LNCaP clone FGC (cell line): ENCODE measurements around the gene UTP4.

ENCODE experiments used
- DNase-seq: peaks from one replicate; pipeline ENCODE4 v3.0.0-alpha.2; 2011; ENCODE audit warnings: low read depth
- H3K4me3 ChIP-seq: 2 replicates; pipeline ENCODE4 v1.5.1; 2011; ENCODE audit warnings: mild to moderate bottlenecking, low read depth, low read length, control low read depth
- TF ChIP-seq, protein P1 (sequence below): IDR thresholded peaks from 2 replicates; pipeline ENCODE4 v1.5.1; 2012; ENCODE audit warnings: mild to moderate bottlenecking; ENCODE audit not compliant: control insufficient read depth, insufficient read depth; ENCODE audit errors: extremely low read depth

The UTP4 gene

DNA sequence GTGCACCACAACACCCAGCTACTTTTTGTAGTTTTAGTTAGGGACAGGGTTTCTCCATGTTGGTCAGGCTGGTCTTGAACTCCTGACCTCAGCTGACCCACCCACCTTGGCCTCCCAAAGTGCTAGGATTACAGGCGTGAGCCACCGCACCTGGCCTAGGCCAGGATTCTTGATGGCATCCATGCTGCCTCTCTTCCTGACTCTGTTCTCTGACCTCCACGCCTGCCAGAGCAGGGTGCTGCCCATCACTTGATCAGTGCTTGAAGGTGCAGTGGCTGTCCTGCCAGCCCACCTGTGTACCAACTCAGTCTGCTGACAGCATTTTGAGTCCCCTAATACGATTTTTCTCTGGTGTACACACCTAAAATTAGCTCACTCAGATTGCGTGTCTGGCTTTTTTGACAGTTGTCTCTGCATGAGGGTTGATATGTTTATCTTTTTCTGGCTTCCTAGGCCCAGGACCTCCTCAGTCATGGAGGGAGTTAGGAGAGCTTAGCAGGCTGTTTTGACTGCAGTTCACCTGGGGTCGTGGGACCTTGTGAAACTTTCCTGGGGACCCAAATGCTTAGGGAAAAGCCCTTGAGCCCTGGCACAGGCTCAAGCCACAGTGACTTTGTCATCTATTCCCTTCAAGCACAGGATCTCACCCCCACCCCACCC, 21.1 kb upstream of the UTP4 start:
- DNase-seq, result no peak
- TF ChIP-seq, protein P1, sequence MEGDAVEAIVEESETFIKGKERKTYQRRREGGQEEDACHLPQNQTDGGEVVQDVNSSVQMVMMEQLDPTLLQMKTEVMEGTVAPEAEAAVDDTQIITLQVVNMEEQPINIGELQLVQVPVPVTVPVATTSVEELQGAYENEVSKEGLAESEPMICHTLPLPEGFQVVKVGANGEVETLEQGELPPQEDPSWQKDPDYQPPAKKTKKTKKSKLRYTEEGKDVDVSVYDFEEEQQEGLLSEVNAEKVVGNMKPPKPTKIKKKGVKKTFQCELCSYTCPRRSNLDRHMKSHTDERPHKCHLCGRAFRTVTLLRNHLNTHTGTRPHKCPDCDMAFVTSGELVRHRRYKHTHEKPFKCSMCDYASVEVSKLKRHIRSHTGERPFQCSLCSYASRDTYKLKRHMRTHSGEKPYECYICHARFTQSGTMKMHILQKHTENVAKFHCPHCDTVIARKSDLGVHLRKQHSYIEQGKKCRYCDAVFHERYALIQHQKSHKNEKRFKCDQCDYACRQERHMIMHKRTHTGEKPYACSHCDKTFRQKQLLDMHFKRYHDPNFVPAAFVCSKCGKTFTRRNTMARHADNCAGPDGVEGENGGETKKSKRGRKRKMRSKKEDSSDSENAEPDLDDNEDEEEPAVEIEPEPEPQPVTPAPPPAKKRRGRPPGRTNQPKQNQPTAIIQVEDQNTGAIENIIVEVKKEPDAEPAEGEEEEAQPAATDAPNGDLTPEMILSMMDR, result no peak
- H3K4me3 ChIP-seq, result no peak overlapping the region

DNA sequence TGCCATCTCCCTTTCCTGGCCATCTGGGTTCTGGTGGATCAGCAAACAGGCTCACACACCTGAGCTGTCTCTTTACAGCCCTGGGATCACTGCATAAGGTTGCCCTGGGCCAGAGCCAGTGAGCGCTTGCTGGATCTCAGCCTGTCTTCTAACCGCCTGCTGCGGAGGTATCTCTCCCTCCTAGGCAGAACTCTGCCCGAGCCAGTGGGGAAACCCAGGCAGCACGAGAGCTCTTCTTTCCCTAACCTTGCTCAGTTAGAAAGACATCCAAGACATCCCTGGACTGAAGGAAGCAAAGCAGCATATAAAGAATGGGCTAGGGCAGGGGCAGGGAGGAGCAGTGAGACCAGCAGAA, 20.6 kb upstream of the UTP4 start:
- no peak overlapping the region for H3K4me3 ChIP-seq
- TF ChIP-seq, protein P1, result no peak
- DNase-seq, result no peak

DNA sequence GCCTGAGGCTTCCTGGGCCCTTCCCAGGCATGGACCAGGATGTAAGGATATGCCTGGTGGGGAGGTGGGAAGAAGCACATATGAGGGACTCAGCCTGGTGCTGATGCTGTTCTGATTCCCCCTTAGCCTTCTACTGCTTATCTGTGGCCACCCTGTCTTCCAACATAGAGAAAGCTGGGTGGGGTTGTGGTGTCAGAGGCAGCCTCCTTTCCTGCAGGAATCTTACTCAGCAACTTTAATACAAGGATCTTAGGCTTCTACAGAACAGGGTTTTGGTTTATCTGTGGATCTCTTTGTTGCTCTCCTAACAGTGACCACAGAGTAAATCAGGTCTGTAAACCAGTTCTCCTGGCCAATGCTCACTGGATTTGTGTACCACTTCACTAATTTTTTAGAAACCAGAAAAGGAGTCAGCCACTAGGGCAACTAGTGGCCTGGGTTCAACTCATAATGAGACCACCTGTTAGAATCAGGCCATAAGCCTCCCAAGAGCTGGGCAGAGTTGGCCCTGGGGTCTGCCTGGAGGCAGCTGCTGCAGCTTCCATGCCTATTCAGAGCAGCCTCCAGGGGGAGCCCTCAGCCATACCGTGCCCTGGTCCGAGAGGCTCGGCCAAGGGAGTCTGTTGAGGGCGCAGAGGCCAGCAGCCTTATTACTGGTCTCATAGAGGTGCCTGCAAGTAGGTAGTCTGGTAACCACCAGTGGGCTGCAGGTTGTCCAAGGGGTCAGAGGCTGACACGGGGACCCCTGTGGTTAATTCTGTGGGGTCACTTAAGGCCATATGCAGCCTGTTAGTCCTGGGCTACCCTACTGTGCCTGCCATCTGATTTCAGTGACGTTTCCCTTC, 19.9 kb upstream of the UTP4 start:
- no peak for DNase-seq
- TF ChIP-seq, protein P1, result peak; percentile 78
- H3K4me3 ChIP-seq, result no peak overlapping the region

DNA sequence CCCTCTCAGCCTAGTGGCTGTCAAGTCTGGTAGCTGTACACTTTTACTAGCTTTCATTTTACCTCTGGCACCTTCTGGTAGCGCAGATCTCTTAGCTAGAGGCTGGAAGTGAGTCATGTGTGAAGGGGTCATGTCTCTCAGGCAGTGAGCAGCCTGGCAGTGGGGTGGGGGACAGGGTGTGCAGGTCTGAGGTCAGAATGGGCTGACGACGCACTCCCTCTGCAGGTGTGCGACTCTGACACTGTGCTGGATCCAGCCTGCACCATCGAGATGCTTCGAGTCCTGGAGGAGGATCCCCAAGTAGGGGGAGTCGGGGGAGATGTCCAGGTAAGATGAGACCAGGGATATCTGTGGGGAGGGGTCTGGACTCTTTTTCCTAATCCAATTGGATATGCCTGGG, 19.2 kb upstream of the UTP4 start:
- no peak overlapping the region for H3K4me3 ChIP-seq
- DNase-seq, result no peak
- TF ChIP-seq, protein P1, result no peak

DNA sequence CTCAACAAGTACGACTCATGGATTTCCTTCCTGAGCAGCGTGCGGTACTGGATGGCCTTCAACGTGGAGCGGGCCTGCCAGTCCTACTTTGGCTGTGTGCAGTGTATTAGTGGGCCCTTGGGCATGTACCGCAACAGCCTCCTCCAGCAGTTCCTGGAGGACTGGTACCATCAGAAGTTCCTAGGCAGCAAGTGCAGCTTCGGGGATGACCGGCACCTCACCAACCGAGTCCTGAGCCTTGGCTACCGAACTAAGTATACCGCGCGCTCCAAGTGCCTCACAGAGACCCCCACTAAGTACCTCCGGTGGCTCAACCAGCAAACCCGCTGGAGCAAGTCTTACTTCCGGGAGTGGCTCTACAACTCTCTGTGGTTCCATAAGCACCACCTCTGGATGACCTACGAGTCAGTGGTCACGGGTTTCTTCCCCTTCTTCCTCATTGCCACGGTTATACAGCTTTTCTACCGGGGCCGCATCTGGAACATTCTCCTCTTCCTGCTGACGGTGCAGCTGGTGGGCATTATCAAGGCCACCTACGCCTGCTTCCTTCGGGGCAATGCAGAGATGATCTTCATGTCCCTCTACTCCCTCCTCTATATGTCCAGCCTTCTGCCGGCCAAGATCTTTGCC, 18.0 kb upstream of the UTP4 start:
- no peak overlapping the region for H3K4me3 ChIP-seq
- no peak for DNase-seq
- TF ChIP-seq, protein P1, result no peak

DNA sequence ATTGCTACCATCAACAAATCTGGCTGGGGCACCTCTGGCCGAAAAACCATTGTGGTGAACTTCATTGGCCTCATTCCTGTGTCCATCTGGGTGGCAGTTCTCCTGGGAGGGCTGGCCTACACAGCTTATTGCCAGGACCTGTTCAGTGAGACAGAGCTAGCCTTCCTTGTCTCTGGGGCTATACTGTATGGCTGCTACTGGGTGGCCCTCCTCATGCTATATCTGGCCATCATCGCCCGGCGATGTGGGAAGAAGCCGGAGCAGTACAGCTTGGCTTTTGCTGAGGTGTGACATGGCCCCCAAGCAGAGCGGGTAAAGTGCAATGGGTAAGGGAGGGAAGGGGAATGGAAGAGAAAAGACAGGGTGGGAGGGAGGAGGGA, 17.5 kb upstream of the UTP4 start:
- DNase-seq, result no peak
- no peak overlapping the region for H3K4me3 ChIP-seq

More for the DNA sequence above, 17.5 kb upstream of the UTP4 start:
- TF ChIP-seq, protein P1, result no peak
